Activated CD8-positive, alpha-beta T cell treated with anti-CD3 and anti-CD28 coated beads, Interleukin-2, amount 10 ng/mL, durations not matched to agents 7 days and 5 days (primary cell): Measurements from ENCODE around the gene OR1M1. TPM values are rescaled to one million over a fixed set of nuclear protein-coding genes. Genes with fewer than 3 reads are reported as not detected.
"Not testable (repeated sequence)": the region's sequence is repeated elsewhere in the genome, so short reads cannot be mapped to it uniquely, and the experiment has no call there.

Source experiments
- ATAC-seq: fragments of 150-1000 bp; cut with Tn5 transposase; one replicate; pipeline ENCODE4 v1.10.0; 2021; ENCODE audit warnings: moderate library complexity
- CTCF ChIA-PET: fragments of 350-600 bp; sonication (Branson Sonifier 250); formaldehyde crosslinking; loops from one replicate; lab custom pipeline; 2021; ENCODE audit warnings: antibody characterized with exemption; lab: Charles Lee
- POLR2A ChIA-PET: fragments of 350-600 bp; sonication (Branson Sonifier 250); formaldehyde crosslinking; loops from one replicate; lab custom pipeline; 2021; ENCODE audit warnings: antibody characterized with exemption; lab: Charles Lee
- DNase-seq: peaks from one replicate; pipeline ENCODE4 v3.0.0-alpha.2; 2020
- H3K27ac Mint-ChIP-seq: one replicate; pipeline ENCODE4 v1.8.0; 2021; ENCODE audit warnings: mild to moderate bottlenecking, mixed read lengths
- H3K27me3 Mint-ChIP-seq: one replicate; pipeline ENCODE4 v1.8.0; 2021; ENCODE audit warnings: low read depth, mixed read lengths
- H3K36me3 Mint-ChIP-seq: one replicate; pipeline ENCODE4 v1.8.0; 2021; ENCODE audit warnings: low read depth, mixed read lengths
- H3K4me1 Mint-ChIP-seq: one replicate; pipeline ENCODE4 v1.8.0; 2021; ENCODE audit warnings: low read depth, mixed read lengths
- H3K4me3 Mint-ChIP-seq: one replicate; pipeline ENCODE4 v1.8.0; 2021; ENCODE audit warnings: mild to moderate bottlenecking, mixed read lengths
- H3K9me3 Mint-ChIP-seq: one replicate; pipeline ENCODE4 v1.8.0; 2022; ENCODE audit warnings: mixed read lengths; ENCODE audit not compliant: insufficient read depth
- total RNA-seq, 2 experiments: library from RNA; stranded (reverse); gene quantifications; one replicate each; pipeline ENCODE4 v1.2.3, GENCODE V29; 2021

Gene OR1M1
- total RNA-seq, 2 experiments from 2014 or later: not detected

DNA sequence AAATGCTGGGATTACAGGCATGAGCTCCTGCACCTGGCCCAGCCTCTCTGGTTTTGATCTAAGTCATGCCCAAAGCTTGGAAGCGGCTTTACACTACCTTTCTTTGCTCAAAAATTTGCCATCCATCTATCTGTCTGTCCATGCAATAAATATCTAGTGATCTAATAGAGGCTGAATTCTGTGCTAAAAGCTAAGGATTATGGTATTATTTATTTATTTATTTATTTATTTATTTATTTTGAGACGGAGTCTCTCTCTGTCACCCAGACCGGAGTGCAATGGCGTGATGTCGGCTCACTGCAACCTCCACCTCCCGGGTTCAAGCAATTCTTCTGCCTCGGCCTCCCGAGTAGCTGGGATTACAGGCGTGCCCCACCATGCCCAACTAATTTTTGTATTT is 30.7 kb upstream of the OR1M1 start:
- H3K4me3 Mint-ChIP-seq, H3K27ac Mint-ChIP-seq, H3K36me3 Mint-ChIP-seq, POLR2A ChIA-PET, ATAC-seq, H3K4me1 Mint-ChIP-seq, CTCF ChIA-PET, DNase-seq, H3K27me3 Mint-ChIP-seq, H3K9me3 Mint-ChIP-seq: not testable (repeated sequence)

DNA sequence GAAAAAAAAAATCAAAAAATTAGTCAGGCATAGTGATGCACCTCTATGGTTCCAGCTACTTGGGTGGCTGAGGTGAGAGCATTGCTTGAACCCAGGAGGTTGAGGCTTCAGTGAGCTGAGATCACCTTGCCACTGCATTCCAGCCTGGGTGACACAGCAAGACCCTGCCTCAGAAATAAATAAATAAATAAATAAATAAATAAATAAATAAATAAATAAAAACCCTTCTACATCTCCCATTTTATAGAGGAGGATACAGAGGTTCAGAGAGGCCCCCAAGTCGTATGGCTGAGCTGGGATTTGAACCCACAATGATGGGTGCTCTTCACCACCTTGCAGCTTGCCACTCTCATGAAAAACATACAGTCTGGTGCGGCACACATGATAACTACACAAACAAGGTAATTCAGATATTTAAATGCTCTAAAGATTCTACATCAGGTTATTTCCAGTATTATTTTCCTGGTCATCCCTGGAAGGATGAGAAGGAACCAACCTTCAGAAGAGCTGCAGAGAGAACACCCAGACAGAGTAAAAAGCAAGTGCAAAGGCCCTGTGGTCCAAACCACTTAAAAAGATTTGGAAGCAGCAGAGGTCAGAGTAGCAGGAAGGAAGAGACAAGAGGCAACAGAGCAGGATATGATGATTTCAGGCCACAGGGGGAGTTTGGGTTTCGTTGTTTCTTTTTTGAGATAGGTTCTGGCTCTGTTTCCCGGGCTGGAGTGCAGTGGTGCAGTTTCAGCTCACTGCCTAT is 29.2 kb upstream of the OR1M1 start:
- H3K27me3 Mint-ChIP-seq: no peaks in the 10 kb centered on the region
- peaks cover 4% of the 10 kb centered on the region for H3K4me1 Mint-ChIP-seq
- ATAC-seq (no peak), DNase-seq (no peak)
- H3K27ac Mint-ChIP-seq: no peak overlapping the region
- no peaks in the 10 kb centered on the region for H3K9me3 Mint-ChIP-seq
- CTCF ChIA-PET: no interaction called here
- POLR2A ChIA-PET: no interaction called here
- no peaks in the 10 kb centered on the region for H3K36me3 Mint-ChIP-seq
- no peak overlapping the region for H3K4me3 Mint-ChIP-seq

DNA sequence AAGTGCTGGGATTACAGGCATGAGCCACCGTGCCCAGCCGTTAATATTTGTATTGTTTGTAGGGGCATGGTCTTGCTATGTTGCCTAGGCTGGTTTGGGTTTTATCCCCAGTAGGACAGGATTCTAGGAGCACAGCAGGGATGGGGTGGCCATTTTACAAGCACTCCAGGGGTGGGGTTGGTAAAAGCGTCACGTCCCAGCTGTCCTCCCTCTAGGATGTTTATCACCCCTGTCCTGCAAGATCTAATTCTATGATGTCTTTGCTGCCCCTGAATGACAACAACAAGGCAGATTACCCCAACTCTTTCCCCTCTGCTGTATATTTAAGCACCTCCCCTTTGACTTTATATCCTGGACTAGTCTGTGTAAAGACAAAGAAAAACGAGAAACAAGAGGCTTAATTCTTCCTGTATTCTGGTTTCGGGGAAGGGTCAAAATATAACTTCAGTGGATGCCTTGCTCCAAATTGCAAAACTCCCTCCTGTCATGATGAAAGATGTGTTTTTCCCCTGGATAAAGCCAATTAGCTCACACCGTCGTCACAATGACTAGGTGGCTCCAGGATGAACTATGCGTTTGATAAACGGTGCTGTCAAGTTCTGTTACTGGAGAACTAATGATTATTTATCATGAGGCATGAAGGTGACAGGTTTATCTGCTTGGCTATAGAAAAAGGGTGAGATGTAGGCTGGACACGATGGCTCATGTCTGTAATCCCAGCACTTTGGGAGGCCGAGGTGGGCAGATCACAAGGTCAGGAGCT is 27.8 kb upstream of the OR1M1 start:
- ATAC-seq (no peak), DNase-seq (no peak)
- Mint-ChIP-seq H3K4me3 (no peak overlapping the region), H3K36me3 (no peaks in the 10 kb centered on the region), H3K4me1 (peaks cover 4% of the 10 kb centered on the region), H3K27ac (no peak overlapping the region), H3K27me3 (no peaks in the 10 kb centered on the region), H3K9me3 (no peaks in the 10 kb centered on the region)
- POLR2A ChIA-PET: no interaction called here
- CTCF ChIA-PET: no interaction called here

DNA sequence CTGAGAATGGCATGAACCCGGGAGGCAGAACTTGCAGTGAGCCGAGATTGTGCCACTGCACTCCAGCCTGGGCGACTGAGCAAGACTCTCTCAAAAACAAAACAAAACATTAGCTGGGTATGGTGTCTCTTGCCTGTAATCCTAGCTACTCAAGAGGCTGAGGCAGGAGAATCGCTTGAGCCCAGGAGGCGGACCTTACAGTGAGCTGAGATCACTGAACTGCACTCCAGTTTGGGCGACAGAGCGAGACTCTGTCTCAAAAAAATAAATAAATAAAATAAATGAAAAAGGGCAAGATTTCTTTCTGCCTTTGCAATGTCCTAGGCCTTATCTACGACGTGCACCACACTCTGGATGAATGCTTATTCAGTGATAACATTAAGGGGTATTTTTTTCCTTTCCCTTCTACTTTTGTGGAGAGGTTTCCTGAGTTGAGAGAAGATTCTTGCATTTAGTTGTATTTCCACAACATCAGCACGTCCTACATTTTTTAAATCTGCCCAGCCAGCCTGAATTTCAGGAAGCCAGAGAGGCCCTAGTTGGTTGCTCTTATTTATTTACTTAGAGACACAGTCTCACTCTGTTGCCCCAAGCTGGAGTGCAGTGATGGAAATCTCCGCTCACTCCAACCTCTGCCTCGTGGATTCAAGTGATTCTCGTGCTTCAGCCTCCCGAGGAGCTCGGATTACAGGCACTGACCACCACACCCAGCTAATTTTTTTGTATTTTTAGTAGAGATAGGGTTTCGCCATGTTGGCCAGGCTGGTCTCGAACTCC is 26.1 kb upstream of the OR1M1 start:
- Mint-ChIP-seq H3K4me3 (no peak overlapping the region), H3K36me3 (no peaks in the 10 kb centered on the region), H3K4me1 (peaks cover 4% of the 10 kb centered on the region), H3K27ac (no peak overlapping the region), H3K9me3 (no peaks in the 10 kb centered on the region), H3K27me3 (no peaks in the 10 kb centered on the region)
- CTCF ChIA-PET: no interaction called here
- POLR2A ChIA-PET: no interaction called here
- no peak for ATAC-seq
- DNase-seq: no peak

DNA sequence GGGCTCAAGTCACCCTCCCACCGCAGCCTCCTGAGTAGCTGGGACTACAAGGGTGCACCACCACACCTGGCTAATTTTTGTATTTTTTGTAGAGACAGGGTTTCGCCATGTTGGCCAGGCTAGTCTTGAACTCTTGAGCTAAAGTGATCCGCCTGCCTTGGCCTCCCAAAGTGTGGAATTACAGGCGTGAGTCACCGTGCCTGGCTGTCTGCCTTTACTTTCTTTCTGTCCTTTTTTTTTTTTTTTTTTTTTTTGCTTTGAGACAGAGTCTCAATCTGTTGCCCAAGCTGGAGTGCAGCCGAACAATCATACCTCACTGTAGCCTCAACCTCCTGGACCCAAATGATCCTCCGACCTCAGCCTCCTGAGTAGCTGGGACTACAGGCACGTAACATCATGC is 25.0 kb upstream of the OR1M1 start:
- no peak overlapping the region for H3K27ac Mint-ChIP-seq
- no peaks in the 10 kb centered on the region for H3K9me3 Mint-ChIP-seq
- ATAC-seq (no peak), DNase-seq (no peak)
- no peaks in the 10 kb centered on the region for H3K27me3 Mint-ChIP-seq
- no peak overlapping the region for H3K4me3 Mint-ChIP-seq
- H3K4me1 Mint-ChIP-seq: peaks cover 4% of the 10 kb centered on the region
- ChIA-PET CTCF (no interaction called here), POLR2A (no interaction called here)
- no peaks in the 10 kb centered on the region for H3K36me3 Mint-ChIP-seq

DNA sequence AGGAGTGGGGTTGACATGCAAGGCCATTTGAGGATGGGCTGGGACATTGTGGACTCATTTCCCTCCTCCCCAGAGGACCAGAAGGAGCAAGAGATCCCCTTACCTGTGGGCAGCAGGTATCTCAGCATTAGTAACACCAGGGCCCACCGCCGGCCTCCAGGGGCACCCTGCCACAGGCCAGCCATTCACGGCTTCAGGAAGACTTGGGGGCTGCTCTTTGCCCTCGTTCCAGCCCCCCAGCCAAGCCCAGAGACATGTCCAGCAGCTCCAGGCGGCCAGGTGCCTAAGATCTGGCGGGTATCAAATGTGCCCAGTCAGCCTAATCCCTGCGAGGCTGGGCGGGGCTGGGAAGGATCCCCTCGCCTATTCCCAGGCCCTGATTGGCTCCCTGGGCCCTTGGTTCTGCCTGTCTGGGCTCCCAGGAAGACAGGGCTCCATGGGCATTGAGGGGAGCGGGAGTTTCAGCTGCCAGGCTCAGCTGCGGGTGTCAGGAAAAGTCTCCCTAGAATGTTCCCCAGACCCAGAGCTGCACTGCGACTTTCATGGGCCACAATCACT is 21.3 kb upstream of the OR1M1 start:
- H3K4me3 Mint-ChIP-seq: no peak overlapping the region
- ChIA-PET POLR2A (no interaction called here), CTCF (no interaction called here)
- H3K9me3 Mint-ChIP-seq: no peaks in the 10 kb centered on the region
- H3K36me3 Mint-ChIP-seq: no peaks in the 10 kb centered on the region
- H3K27ac Mint-ChIP-seq: no peak overlapping the region
- DNase-seq: no peak
- no peak for ATAC-seq
- no peaks in the 10 kb centered on the region for H3K4me1 Mint-ChIP-seq
- no peaks in the 10 kb centered on the region for H3K27me3 Mint-ChIP-seq

DNA sequence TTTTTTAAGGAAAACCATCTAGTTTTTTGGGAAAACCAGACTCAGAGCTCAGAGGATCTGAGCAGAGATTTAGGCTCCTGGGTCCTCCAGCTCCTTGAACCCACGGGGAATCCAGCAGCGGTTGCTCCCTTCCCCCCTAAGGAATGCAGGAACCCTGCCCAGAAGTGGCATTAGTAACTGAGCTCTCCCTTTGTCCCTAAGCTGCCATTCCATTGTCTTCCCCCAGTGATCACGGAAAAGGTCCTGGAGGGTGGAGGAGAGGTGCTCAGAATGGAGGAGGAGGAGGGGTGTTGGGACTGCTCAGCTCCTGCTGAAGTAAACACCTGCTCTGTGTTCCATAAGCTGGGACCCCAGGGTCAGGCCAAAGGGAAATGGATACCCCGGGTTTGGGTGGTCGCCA is 16.8 kb upstream of the OR1M1 start:
- Mint-ChIP-seq H3K27me3 (no peaks in the 10 kb centered on the region), H3K36me3 (no peaks in the 10 kb centered on the region), H3K27ac (no peak overlapping the region), H3K4me1 (no peaks in the 10 kb centered on the region), H3K9me3 (no peaks in the 10 kb centered on the region), H3K4me3 (no peak overlapping the region)
- ChIA-PET POLR2A (no interaction called here), CTCF (no interaction called here)
- no peak for DNase-seq
- no peak for ATAC-seq

DNA sequence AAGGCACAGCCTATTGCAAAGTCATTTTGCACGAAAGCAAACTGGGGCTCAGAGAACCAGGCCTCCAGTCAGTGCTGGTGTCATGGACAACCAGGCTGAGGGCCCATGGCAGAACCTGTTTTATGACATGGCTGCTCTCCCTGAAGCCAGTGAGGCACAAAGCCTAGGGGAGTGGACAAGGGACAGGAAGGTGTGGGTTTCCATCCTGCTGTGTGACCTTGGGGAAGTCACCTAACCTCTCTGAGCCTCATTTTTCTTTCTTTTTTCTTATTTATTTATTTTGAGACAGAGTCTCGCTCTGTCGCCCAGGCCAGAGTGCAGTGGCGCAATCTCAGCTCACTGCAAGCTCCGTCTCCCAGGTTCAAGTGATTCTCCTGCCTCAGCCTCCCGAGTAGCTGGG is 15.1 kb upstream of the OR1M1 start:
- H3K27ac Mint-ChIP-seq, H3K36me3 Mint-ChIP-seq, DNase-seq, H3K9me3 Mint-ChIP-seq, POLR2A ChIA-PET, CTCF ChIA-PET, H3K4me3 Mint-ChIP-seq, H3K27me3 Mint-ChIP-seq, H3K4me1 Mint-ChIP-seq, ATAC-seq: not testable (repeated sequence)

DNA sequence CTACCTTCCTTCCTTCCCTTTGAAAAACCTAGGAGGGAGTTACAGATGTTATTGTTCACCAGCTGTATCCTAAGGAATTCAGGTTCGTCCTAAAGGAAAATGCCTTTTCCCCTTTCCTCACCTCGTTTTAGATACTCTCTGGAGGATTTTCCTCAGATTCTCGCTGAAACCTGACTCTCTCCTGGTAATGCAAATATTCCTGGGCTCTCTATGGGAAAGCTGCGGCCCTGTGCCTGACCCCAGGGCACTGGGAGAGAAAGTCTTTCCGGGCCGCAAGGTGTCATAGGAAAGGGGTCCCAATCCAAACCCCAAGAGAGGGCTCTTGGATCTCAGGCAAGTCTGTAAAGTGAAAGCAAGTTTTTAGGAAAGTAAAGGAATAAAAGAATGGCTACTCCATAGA is 13.1 kb upstream of the OR1M1 start:
- Mint-ChIP-seq H3K9me3 (no peaks in the 10 kb centered on the region), H3K27me3 (no peaks in the 10 kb centered on the region), H3K27ac (no peak overlapping the region), H3K36me3 (no peaks in the 10 kb centered on the region), H3K4me1 (no peaks in the 10 kb centered on the region), H3K4me3 (no peak overlapping the region)
- ChIA-PET CTCF (no interaction called here), POLR2A (no interaction called here)
- ATAC-seq: no peak
- DNase-seq: no peak

DNA sequence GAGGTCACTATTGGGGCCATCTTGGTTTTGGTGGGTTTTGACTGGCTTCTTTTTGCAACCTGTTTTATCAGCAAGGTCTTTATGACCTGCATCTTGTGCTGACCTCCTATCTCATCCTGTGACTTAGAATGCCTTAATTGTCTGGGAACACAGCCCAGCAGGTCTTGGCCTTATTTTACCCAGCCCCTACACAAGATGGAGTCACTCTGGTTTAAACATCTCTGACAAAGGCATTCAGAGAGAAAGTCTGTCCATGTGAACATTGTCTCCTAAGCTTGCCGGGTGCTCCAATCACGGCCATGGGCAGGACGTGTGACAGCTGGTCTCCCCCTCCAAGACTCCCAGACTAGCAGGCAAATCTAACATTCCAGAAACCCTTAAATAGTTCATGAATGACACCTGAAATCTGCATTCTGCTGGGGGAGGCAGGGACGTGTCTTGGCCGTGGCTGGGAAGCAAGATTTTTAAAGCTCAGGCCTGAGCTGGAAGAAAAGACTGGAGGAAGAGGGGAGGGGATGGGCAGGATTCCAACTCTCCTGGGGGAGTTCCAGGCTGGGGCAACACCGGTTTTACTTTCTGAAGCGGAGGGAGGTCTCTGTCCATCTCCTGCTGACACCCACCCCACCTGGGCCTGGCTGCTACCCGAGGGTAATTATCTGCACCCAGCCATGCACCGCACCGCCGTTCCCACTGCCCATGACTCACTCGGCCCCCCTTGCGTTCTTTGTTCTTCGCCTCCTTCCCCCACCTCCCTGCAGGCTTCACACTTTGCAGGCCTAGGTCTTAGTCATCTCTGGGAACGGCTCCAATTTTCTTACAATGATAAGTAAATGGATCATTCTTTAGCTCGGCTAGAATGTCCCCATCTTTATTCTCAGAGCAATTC is 11.6 kb upstream of the OR1M1 start:
- Mint-ChIP-seq H3K27ac (no peak overlapping the region), H3K4me1 (peaks cover 3% of the 10 kb centered on the region), H3K4me3 (no peak overlapping the region), H3K9me3 (no peaks in the 10 kb centered on the region), H3K27me3 (no peaks in the 10 kb centered on the region), H3K36me3 (no peaks in the 10 kb centered on the region)
- no peak for DNase-seq
- CTCF ChIA-PET: no interaction called here
- ATAC-seq: no peak
- POLR2A ChIA-PET: no interaction called here

DNA sequence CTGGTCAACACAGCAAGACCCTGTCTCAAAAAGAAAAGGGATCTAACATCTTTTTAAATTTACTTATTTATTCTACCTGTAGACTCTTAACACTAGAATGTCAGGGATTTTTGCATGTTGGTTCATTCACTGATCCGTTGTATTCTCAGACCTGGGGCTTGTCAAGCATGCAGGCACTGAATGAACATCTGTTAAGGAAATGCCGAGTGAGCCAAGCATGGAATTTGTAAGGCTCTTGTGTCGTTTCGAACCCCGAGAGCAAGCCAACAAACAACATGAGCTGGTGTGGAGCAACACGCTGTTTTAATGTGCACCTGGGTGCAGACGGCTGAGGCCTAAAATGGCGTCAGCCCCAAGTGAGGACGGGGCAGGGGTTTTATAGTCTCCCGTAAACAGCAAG is 10.0 kb upstream of the OR1M1 start:
- DNase-seq (no peak), ATAC-seq (no peak)
- Mint-ChIP-seq H3K9me3 (no peaks in the 10 kb centered on the region), H3K4me1 (peaks cover 3% of the 10 kb centered on the region), H3K27me3 (no peaks in the 10 kb centered on the region), H3K27ac (no peak overlapping the region), H3K36me3 (no peaks in the 10 kb centered on the region), H3K4me3 (no peak overlapping the region)
- POLR2A ChIA-PET: no interaction called here
- CTCF ChIA-PET: no interaction called here
